PC-9 (cell line): ENCODE measurements around the gene PARN.

ENCODE experiments used
- EZH2 ChIP-seq: fragments of 200-600 bp; sonication (generic); IDR thresholded peaks from 2 replicates; pipeline ENCODE4 v1.8.0; 2017; ENCODE audit warnings: antibody characterized with exemption, low read depth
- TF ChIP-seq, protein P1 (sequence below): fragments of 200-600 bp; sonication (generic); conservative IDR thresholded peaks from 2 replicates; pipeline ENCODE4 v1.6.1; 2017; ENCODE audit warnings: mixed run types, antibody characterized with exemption, mild to moderate bottlenecking, moderate library complexity

- TF ChIP-seq, protein P1, sequence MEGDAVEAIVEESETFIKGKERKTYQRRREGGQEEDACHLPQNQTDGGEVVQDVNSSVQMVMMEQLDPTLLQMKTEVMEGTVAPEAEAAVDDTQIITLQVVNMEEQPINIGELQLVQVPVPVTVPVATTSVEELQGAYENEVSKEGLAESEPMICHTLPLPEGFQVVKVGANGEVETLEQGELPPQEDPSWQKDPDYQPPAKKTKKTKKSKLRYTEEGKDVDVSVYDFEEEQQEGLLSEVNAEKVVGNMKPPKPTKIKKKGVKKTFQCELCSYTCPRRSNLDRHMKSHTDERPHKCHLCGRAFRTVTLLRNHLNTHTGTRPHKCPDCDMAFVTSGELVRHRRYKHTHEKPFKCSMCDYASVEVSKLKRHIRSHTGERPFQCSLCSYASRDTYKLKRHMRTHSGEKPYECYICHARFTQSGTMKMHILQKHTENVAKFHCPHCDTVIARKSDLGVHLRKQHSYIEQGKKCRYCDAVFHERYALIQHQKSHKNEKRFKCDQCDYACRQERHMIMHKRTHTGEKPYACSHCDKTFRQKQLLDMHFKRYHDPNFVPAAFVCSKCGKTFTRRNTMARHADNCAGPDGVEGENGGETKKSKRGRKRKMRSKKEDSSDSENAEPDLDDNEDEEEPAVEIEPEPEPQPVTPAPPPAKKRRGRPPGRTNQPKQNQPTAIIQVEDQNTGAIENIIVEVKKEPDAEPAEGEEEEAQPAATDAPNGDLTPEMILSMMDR = no peak
- TF ChIP-seq EZH2 = no peak
Observed at GRCh38 chr16:14566599-14566998, 63.5 kb downstream of the PARN start.
